Panc1 (cell line): ENCODE measurements around the gene NEK1. TPM values are rescaled to one million over a fixed set of nuclear protein-coding genes. Genes with fewer than 3 reads are reported as not detected.

Experiments used
- ATAC-seq: fragments of 200-7000 bp; cut with Tn5 transposase; 2 replicates; pipeline ENCODE4 v1.9.1; 2020; ENCODE audit warnings: mild to moderate bottlenecking, moderate library complexity
- BruUV-seq: library from RNA; stranded (reverse); fragments of 400-500 nt; replicated peaks from 2 replicates; lab custom pipeline; 2021; lab: Mats Ljungman, UMichigan
- CTCF ChIA-PET: fragments of 300-600 bp; sonication (Branson Sonifier 250); formaldehyde crosslinking; loops from one replicate; lab custom pipeline; 2022; ENCODE audit warnings: antibody characterized with exemption; lab: Charles Lee
- POLR2A ChIA-PET: fragments of 300-600 bp; sonication (Branson Sonifier 250); formaldehyde crosslinking; loops from one replicate; lab custom pipeline; 2022; ENCODE audit warnings: antibody characterized with exemption; lab: Charles Lee
- DNase-seq: peaks from one replicate; pipeline ENCODE4 v3.0.0-alpha.2; 2010; ENCODE audit warnings: low read depth, low spot score
- H3K27ac ChIP-seq: 2 replicates; pipeline ENCODE4 v1.5.1; 2011; ENCODE audit warnings: mild to moderate bottlenecking, low read length, inconsistent platforms
- H3K27me3 ChIP-seq: fragments of 200-500 bp; sonication (Bioruptor generic); 2 replicates; pipeline ENCODE4 v1.6.0; 2014; ENCODE audit warnings: low read length, inconsistent platforms; ENCODE audit not compliant: control insufficient read depth, insufficient read depth
- H3K36me3 ChIP-seq: fragments of 200-500 bp; sonication (Bioruptor generic); 2 replicates; pipeline ENCODE4 v1.5.1; 2014; ENCODE audit warnings: inconsistent platforms, mild to moderate bottlenecking, low read length, moderate library complexity; ENCODE audit not compliant: control insufficient read depth, insufficient read depth
- H3K4me1 ChIP-seq: 2 replicates; pipeline ENCODE4 v1.5.1; 2011; ENCODE audit warnings: inconsistent platforms, mild to moderate bottlenecking, low read length, moderate library complexity; ENCODE audit not compliant: control insufficient read depth, insufficient read depth
- H3K4me3 ChIP-seq, 2 experiments: 2 replicates each; pipeline ENCODE4 v1.5.1; 2011 to 2012; ENCODE audit warnings: low read depth in 2 of 2, low read length in 2 of 2, mild to moderate bottlenecking in 2 of 2, inconsistent platforms in 1 of 2, moderate library complexity in 1 of 2
- H3K9me3 ChIP-seq: fragments of 200-500 bp; sonication (Bioruptor generic); 2 replicates; pipeline ENCODE4 v1.5.1; 2014; ENCODE audit warnings: low read depth, mild to moderate bottlenecking, inconsistent platforms, low read length, moderate library complexity; ENCODE audit not compliant: control insufficient read depth, insufficient read depth
- POLR2AphosphoS5 ChIP-seq: IDR thresholded peaks from 2 replicates; pipeline ENCODE4 v1.6.1; 2012; ENCODE audit warnings: mild to moderate bottlenecking, low read depth, low read length, moderate library complexity
- SIN3A ChIP-seq: IDR thresholded peaks from 2 replicates; pipeline ENCODE4 v1.6.1; 2012; ENCODE audit warnings: low read depth, mild to moderate bottlenecking, low read length, moderate library complexity, borderline replicate concordance; ENCODE audit not compliant: insufficient read depth
- TCF7L2 ChIP-seq: IDR thresholded peaks from 2 replicates; pipeline ENCODE4 v1.6.1; 2011; ENCODE audit warnings: mild to moderate bottlenecking, low read depth, low read length, inconsistent platforms
- in situ Hi-C: cut with HindIII; loops from 2 replicates; pipeline ENCODE4 v1.10.0; 2016; ENCODE audit warnings: low sequenced_read_pairs, low pct_unique_long_range_greater_than_20kb
- intact Hi-C: fragments of 100-400 bp; cut with micrococcal nuclease; formaldehyde crosslinking; loops from one replicate; pipeline ENCODE4 v1.10.0; 2022; ENCODE audit not compliant: unreplicated experiment
- total RNA-seq: library from RNA; stranded (reverse); gene quantifications from one replicate; pipeline ENCODE4 v1.2.1, GENCODE V29; 2021; ENCODE audit not compliant: unreplicated experiment
- TF ChIP-seq, protein P1 (sequence below): fragments of 450-650 bp; IDR thresholded peaks from 2 replicates; pipeline ENCODE4 v1.5.1; 2017; ENCODE audit warnings: mild to moderate bottlenecking
- TF ChIP-seq, protein P2 (sequence below), 2 experiments: IDR thresholded peaks; 2 replicates each; pipeline ENCODE4 v1.6.1; 2011 to 2012; ENCODE audit warnings: low read depth in 2 of 2, control low read depth in 1 of 2, low read length in 1 of 2, mild to moderate bottlenecking in 1 of 2, moderate library complexity in 1 of 2; ENCODE audit not compliant: insufficient read depth in 1 of 2

The NEK1 gene
- total RNA-seq, 1 experiment from 2014 or later, result 9.2 TPM

DNA sequence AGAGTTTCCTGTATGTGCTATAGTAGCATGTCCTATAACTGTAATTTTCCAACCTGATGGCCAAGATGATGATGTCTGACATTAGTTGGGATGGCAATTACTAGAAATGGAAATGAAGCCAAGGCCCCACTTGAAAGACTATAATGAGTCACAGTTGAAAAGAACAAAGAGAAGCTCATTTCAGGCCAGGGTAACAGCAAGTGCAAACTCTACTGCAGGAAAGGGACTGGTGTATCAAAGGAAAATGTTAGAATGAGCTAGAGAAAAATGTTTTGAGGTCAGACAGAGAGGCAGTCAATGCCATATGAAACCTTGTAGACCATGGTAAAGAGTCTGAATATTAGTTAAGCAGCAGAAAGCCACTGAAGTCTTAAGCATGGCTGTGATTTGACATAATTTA is 195.4 kb downstream of the NEK1 start:
- BruUV-seq, result no TSS peak
- intact Hi-C loops (no loop called here), in situ Hi-C loops (no loop called here)
- Histone ChIP-seq H3K4me3 (no peak overlapping the region), H3K4me1 (no peaks in the 10 kb centered on the region), H3K27me3 (no peaks in the 10 kb centered on the region), H3K27ac (no peak overlapping the region), H3K36me3 (no peaks in the 10 kb centered on the region), H3K9me3 (no peaks in the 10 kb centered on the region)
- ChIA-PET POLR2A (no interaction called here), CTCF (no interaction called here)
- no peak for TF ChIP-seq POLR2AphosphoS5
- TF ChIP-seq, protein P1, sequence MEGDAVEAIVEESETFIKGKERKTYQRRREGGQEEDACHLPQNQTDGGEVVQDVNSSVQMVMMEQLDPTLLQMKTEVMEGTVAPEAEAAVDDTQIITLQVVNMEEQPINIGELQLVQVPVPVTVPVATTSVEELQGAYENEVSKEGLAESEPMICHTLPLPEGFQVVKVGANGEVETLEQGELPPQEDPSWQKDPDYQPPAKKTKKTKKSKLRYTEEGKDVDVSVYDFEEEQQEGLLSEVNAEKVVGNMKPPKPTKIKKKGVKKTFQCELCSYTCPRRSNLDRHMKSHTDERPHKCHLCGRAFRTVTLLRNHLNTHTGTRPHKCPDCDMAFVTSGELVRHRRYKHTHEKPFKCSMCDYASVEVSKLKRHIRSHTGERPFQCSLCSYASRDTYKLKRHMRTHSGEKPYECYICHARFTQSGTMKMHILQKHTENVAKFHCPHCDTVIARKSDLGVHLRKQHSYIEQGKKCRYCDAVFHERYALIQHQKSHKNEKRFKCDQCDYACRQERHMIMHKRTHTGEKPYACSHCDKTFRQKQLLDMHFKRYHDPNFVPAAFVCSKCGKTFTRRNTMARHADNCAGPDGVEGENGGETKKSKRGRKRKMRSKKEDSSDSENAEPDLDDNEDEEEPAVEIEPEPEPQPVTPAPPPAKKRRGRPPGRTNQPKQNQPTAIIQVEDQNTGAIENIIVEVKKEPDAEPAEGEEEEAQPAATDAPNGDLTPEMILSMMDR, result no peak
- TF ChIP-seq SIN3A, result no peak
- TF ChIP-seq, protein P2, sequence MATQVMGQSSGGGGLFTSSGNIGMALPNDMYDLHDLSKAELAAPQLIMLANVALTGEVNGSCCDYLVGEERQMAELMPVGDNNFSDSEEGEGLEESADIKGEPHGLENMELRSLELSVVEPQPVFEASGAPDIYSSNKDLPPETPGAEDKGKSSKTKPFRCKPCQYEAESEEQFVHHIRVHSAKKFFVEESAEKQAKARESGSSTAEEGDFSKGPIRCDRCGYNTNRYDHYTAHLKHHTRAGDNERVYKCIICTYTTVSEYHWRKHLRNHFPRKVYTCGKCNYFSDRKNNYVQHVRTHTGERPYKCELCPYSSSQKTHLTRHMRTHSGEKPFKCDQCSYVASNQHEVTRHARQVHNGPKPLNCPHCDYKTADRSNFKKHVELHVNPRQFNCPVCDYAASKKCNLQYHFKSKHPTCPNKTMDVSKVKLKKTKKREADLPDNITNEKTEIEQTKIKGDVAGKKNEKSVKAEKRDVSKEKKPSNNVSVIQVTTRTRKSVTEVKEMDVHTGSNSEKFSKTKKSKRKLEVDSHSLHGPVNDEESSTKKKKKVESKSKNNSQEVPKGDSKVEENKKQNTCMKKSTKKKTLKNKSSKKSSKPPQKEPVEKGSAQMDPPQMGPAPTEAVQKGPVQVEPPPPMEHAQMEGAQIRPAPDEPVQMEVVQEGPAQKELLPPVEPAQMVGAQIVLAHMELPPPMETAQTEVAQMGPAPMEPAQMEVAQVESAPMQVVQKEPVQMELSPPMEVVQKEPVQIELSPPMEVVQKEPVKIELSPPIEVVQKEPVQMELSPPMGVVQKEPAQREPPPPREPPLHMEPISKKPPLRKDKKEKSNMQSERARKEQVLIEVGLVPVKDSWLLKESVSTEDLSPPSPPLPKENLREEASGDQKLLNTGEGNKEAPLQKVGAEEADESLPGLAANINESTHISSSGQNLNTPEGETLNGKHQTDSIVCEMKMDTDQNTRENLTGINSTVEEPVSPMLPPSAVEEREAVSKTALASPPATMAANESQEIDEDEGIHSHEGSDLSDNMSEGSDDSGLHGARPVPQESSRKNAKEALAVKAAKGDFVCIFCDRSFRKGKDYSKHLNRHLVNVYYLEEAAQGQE (IDR thresholded peaks at IDR 0.05; ENCODE audit: insufficient read depth in 1 of 2, low read depth in 2 of 2, low read length in 1 of 2), result no peak
- TF ChIP-seq TCF7L2, result no peak
- ATAC-seq (no peak), DNase-seq (no peak)

DNA sequence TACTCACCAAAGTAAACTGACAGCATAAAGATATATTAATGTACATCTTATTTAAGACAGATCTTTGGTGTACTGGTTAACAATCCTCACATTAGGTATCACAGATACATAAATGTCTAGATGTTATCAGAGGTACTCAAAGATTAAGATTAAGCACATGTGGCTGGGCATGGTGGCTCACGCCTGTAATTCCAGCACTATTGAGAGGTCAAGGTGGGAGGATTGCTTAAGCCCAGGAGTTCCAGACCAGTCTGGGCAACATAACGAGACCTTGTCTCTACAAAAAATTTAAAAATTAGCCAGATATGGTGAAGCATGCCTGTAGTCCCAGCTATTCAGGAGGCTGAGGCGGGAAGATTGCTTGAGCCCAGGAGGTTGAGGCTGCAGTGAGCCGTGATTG is 195.9 kb downstream of the NEK1 start:
- no peaks in the 10 kb centered on the region for H3K27me3 ChIP-seq
- no peaks in the 10 kb centered on the region for H3K9me3 ChIP-seq
- H3K36me3 ChIP-seq, result no peaks in the 10 kb centered on the region
- TF ChIP-seq POLR2AphosphoS5 (no peak), SIN3A (no peak), TCF7L2 (no peak)
- TF ChIP-seq, protein P2 (IDR thresholded peaks at IDR 0.05; ENCODE audit: insufficient read depth in 1 of 2, low read depth in 2 of 2, low read length in 1 of 2), result no peak
- TF ChIP-seq, protein P1, result no peak
- in situ Hi-C loops (no loop called here), intact Hi-C loops (no loop called here)
- ChIA-PET CTCF (no interaction called here), POLR2A (no interaction called here)
- no peak for DNase-seq
- no peak overlapping the region for H3K27ac ChIP-seq
- no TSS peak for BruUV-seq
- no peak for ATAC-seq
- no peak overlapping the region for H3K4me3 ChIP-seq
- no peaks in the 10 kb centered on the region for H3K4me1 ChIP-seq
